PC-9 (cell line): ENCODE results near the gene MPPE1.

Experiments used
- EZH2 ChIP-seq: fragments of 200-600 bp; sonication (generic); IDR thresholded peaks from 2 replicates; pipeline ENCODE4 v1.8.0; 2017; ENCODE audit warnings: antibody characterized with exemption, low read depth
- TF ChIP-seq, protein P1 (sequence below): fragments of 200-600 bp; sonication (generic); conservative IDR thresholded peaks from 2 replicates; pipeline ENCODE4 v1.6.1; 2017; ENCODE audit warnings: mixed run types, antibody characterized with exemption, mild to moderate bottlenecking, moderate library complexity

- TF ChIP-seq, protein P1, sequence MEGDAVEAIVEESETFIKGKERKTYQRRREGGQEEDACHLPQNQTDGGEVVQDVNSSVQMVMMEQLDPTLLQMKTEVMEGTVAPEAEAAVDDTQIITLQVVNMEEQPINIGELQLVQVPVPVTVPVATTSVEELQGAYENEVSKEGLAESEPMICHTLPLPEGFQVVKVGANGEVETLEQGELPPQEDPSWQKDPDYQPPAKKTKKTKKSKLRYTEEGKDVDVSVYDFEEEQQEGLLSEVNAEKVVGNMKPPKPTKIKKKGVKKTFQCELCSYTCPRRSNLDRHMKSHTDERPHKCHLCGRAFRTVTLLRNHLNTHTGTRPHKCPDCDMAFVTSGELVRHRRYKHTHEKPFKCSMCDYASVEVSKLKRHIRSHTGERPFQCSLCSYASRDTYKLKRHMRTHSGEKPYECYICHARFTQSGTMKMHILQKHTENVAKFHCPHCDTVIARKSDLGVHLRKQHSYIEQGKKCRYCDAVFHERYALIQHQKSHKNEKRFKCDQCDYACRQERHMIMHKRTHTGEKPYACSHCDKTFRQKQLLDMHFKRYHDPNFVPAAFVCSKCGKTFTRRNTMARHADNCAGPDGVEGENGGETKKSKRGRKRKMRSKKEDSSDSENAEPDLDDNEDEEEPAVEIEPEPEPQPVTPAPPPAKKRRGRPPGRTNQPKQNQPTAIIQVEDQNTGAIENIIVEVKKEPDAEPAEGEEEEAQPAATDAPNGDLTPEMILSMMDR: no peak
- TF ChIP-seq EZH2: no peak
These were observed 20.6 kb downstream of the MPPE1 start for GRCh38 chr18:11887328-11888128.
